Natural killer cell (primary cell): Measurements from ENCODE around the gene PLEKHG1. TPM values are rescaled to one million over a fixed set of nuclear protein-coding genes. Genes with fewer than 3 reads are reported as not detected.

ENCODE experiments used
- ATAC-seq, 3 donors: fragments of 150-1000 bp in 2 of 3; fragments of 200-7000 bp in 1 of 3; cut with Tn5 transposase; 1 replicate in 1 of 3; 2 replicates in 2 of 3; pipeline ENCODE4 v1.10.0; 2021; ENCODE audit warnings: mild to moderate bottlenecking in 2 of 3, moderate library complexity in 2 of 3
- DNase-seq, 2 donors: peaks; one replicate each; pipeline versions ENCODE4 v3.0.0 to v3.0.0-alpha.2; 2013 to 2021; ENCODE audit warnings: mixed read lengths in 1 of 2
- H3K27ac ChIP-seq: one replicate; pipeline ENCODE4 v1.5.1; 2013; ENCODE audit warnings: mild to moderate bottlenecking, low read length
- H3K27me3 ChIP-seq: one replicate; pipeline ENCODE4 v1.6.1; 2013; ENCODE audit warnings: low read length; ENCODE audit not compliant: control insufficient read depth, insufficient read depth
- H3K36me3 ChIP-seq: one replicate; pipeline ENCODE4 v1.6.1; 2013; ENCODE audit warnings: low read length; ENCODE audit not compliant: control insufficient read depth, insufficient read depth
- H3K4me1 ChIP-seq: one replicate; pipeline ENCODE4 v1.6.1; 2013; ENCODE audit warnings: low read length; ENCODE audit not compliant: control insufficient read depth, insufficient read depth
- H3K4me3 ChIP-seq: one replicate; pipeline ENCODE4 v1.5.1; 2013; ENCODE audit warnings: low read length
- H3K9me3 ChIP-seq: one replicate; pipeline ENCODE4 v1.6.1; 2013; ENCODE audit warnings: low read length; ENCODE audit not compliant: control insufficient read depth, insufficient read depth
- H3K27ac Mint-ChIP-seq, 2 donors: one replicate each; pipeline ENCODE4 v1.8.0; 2022; ENCODE audit warnings: mild to moderate bottlenecking in 2 of 2, mixed read lengths in 2 of 2, moderate library complexity in 1 of 2
- H3K27me3 Mint-ChIP-seq, 2 donors: one replicate each; pipeline ENCODE4 v1.8.0; 2022; ENCODE audit warnings: low read depth in 2 of 2, mixed read lengths in 2 of 2
- H3K36me3 Mint-ChIP-seq: one replicate; pipeline ENCODE4 v1.8.0; 2022; ENCODE audit warnings: mixed read lengths
- H3K4me1 Mint-ChIP-seq, 2 donors: one replicate each; pipeline ENCODE4 v1.8.0; 2022; ENCODE audit warnings: mixed read lengths in 2 of 2
- H3K4me3 Mint-ChIP-seq: one replicate; pipeline ENCODE4 v1.8.0; 2022; ENCODE audit warnings: mild to moderate bottlenecking, moderate library complexity, mixed read lengths
- H3K9me3 Mint-ChIP-seq, 2 donors: one replicate each; pipeline ENCODE4 v1.8.0; 2022; ENCODE audit warnings: mixed read lengths in 2 of 2
- CTCF ChIP-seq: fragments of 200-600 bp; IDR thresholded peaks from one replicate; pipeline ENCODE4 v1.8.0; 2022; ENCODE audit warnings: antibody characterized with exemption
- WGBS: methylation state at CpG from one replicate; pipeline ENCODE4 v1.1.7; 2013; ENCODE audit warnings: missing lambda C conversion rate; ENCODE audit not compliant: insufficient coverage; 5-methylcytosine and 5-hydroxymethylcytosine counted together
- intact Hi-C: fragments of 100-400 bp; cut with micrococcal nuclease; formaldehyde crosslinking; loops from one replicate; pipeline ENCODE4 v1.14.2; 2022
- total RNA-seq, 4 donors: library from RNA; stranded (reverse); fragments of 120-200 nt in 1 of 4; gene quantifications; one replicate each; pipeline versions ENCODE4 v1.2.3 to v1.2.4, GENCODE V29; 2013 to 2022

The PLEKHG1 gene
- total RNA-seq = 1 to 10 TPM in 1 of 3 donors, under 1 TPM in 2; 0.29 to 1.4 (median 0.54) TPM
- total RNA-seq (2013) = 47.9 TPM

- Mint-ChIP-seq H3K27me3 (peaks cover 52 to 72% of the 10 kb centered on the region in 2 donors), H3K4me3 (peak within 1 kb of the TSS; percentile 83), H3K9me3 (no peaks in the 10 kb centered on the region), H3K27ac (no peak within 1 kb of the TSS), H3K36me3 (no peaks in the 10 kb centered on the region), H3K4me1 (peaks cover 13 to 16% of the 10 kb centered on the region in 2 donors)
- H3K4me3 ChIP-seq = peak within 1 kb of the TSS; percentile 51
- TF ChIP-seq CTCF = no peak
- DNase-seq = peak in 1 of 2 donors; percentile 75
- H3K27me3 ChIP-seq = peaks cover 12% of the 10 kb centered on the region
- peak; percentile 60 to 72 (median 66) for ATAC-seq
- no peaks in the 10 kb centered on the region for H3K36me3 ChIP-seq
- no peaks in the 10 kb centered on the region for H3K9me3 ChIP-seq
- H3K4me1 ChIP-seq = peaks cover 12% of the 10 kb centered on the region
- intact Hi-C loops = no loop called here
- H3K27ac ChIP-seq = peak within 1 kb of the TSS; percentile 75
- 4% methylated on average over 52 of the region's 54 CpGs for WGBS
These were observed at the start of gene PLEKHG1 for GRCh38 chr6:150599199-150600009. Gene PLEKHG1 (plus strand): TSS chr6:150599885. CDS start chr6:150733682, 133,797 bp downstream.

GRCh38 chr6:150550244-150550643, 49.4 kb upstream of the PLEKHG1 start:
- H3K27ac Mint-ChIP-seq = no peak overlapping the region
- TF ChIP-seq CTCF = no peak

GRCh38 chr6:150557043-150557599, 42.6 kb upstream of the PLEKHG1 start:
- intact Hi-C loops = no loop called here
- no peaks in the 10 kb centered on the region for H3K36me3 Mint-ChIP-seq
- WGBS = 70% methylated on average over 4 of the region's 5 CpGs

More at GRCh38 chr6:150550244-150550643, 49.4 kb upstream of the PLEKHG1 start:
- Histone ChIP-seq H3K4me3 (no peak overlapping the region), H3K27me3 (no peaks in the 10 kb centered on the region), H3K9me3 (no peaks in the 10 kb centered on the region), H3K36me3 (no peaks in the 10 kb centered on the region), H3K27ac (no peak overlapping the region), H3K4me1 (no peaks in the 10 kb centered on the region)
- DNase-seq (no peak), ATAC-seq (no peak)
- no peaks in the 10 kb centered on the region for H3K4me1 Mint-ChIP-seq
- H3K9me3 Mint-ChIP-seq = no peaks in the 10 kb centered on the region
- WGBS = 94% methylated on average over 4 of the region's 5 CpGs
- H3K36me3 Mint-ChIP-seq = no peaks in the 10 kb centered on the region
- H3K27me3 Mint-ChIP-seq = peaks cover 6% of the 10 kb centered on the region in 2 donors
- H3K4me3 Mint-ChIP-seq = no peak overlapping the region
- intact Hi-C loops = no loop called here

More at GRCh38 chr6:150557043-150557599, 42.6 kb upstream of the PLEKHG1 start:
- ATAC-seq = no peak
- Mint-ChIP-seq H3K4me1 (no peaks in the 10 kb centered on the region), H3K27ac (no peak overlapping the region), H3K9me3 (peaks cover 0 to 5% of the 10 kb centered on the region in 2 donors), H3K4me3 (no peak overlapping the region), H3K27me3 (peaks cover 8 to 15% of the 10 kb centered on the region in 2 donors)
- Histone ChIP-seq H3K4me1 (no peaks in the 10 kb centered on the region), H3K27me3 (peaks cover 4% of the 10 kb centered on the region), H3K36me3 (no peaks in the 10 kb centered on the region), H3K4me3 (no peak overlapping the region), H3K27ac (no peak overlapping the region), H3K9me3 (peaks cover 4% of the 10 kb centered on the region)
- TF ChIP-seq CTCF = no peak
- DNase-seq = no peak
